Measurements from ENCODE around the gene PPP1R13B.

Gene PPP1R13B

DNA sequence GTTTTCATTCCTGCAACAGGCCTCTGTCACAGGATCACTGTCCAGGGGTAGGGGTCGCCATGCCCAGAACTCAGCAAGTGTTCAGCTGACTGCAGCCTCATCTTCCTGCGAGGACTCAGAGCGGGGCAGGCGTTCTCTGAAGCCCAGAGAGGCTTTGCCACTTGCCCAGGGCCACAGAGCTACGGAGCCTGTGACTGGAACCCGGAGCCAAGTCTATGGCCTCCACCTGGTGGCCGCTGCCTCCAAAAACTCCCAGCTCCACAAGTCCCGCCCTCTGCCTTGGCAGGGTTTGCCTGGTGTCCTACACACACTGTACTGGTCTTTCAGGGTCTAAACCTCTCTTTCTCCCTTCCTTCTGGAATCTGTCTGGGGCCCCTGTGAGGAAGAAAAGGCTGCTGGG is 8.7 kb upstream of the PPP1R13B start:
- H3K4me1 ChIP-seq: peaks cover 17% of the 10 kb centered on the region
- DNase-seq: no peak

GRCh38 chr14:103855734-103856095 is 8.3 kb upstream of the PPP1R13B start:
- Histone ChIP-seq H3K4me3 (ENCODE audit: low read depth, low read length) (no peak overlapping the region; the same call in 1 of the 2 replicates), H3K4me1 (peaks cover 17% of the 10 kb centered on the region), H3K27me3 (no peaks in the 10 kb centered on the region), H3K9me3 (no peaks in the 10 kb centered on the region), H3K36me3 (no peaks in the 10 kb centered on the region)
- no peak for TF ChIP-seq CTCF (IDR thresholded peaks at IDR 0.05; ENCODE audit: low read depth, low read length)
- no peak for DNase-seq

More for the DNA sequence above, 8.7 kb upstream of the PPP1R13B start:
- no peak for TF ChIP-seq CTCF (IDR thresholded peaks at IDR 0.05; ENCODE audit: low read depth, low read length)
- Histone ChIP-seq H3K27me3 (no peaks in the 10 kb centered on the region), H3K9me3 (no peaks in the 10 kb centered on the region), H3K4me3 (ENCODE audit: low read depth, low read length) (no peak overlapping the region), H3K36me3 (no peaks in the 10 kb centered on the region)

- Histone ChIP-seq H3K4me1 (peaks cover 17% of the 10 kb centered on the region), H3K36me3 (no peaks in the 10 kb centered on the region), H3K4me3 (ENCODE audit: low read depth, low read length) (no peak overlapping the region), H3K9me3 (no peaks in the 10 kb centered on the region), H3K27me3 (no peaks in the 10 kb centered on the region)
- DNase-seq: peak; percentile 84
- peak; percentile 27 for TF ChIP-seq CTCF (IDR thresholded peaks at IDR 0.05; ENCODE audit: low read depth, low read length)
Observed at GRCh38 chr14:103854822-103855733, 7.7 kb upstream of the PPP1R13B start.

- H3K36me3 ChIP-seq: no peaks in the 10 kb centered on the region
- H3K9me3 ChIP-seq: no peaks in the 10 kb centered on the region
- peaks cover 17% of the 10 kb centered on the region for H3K4me1 ChIP-seq
- no peak overlapping the region for H3K4me3 ChIP-seq (ENCODE audit: low read depth, low read length)
- no peaks in the 10 kb centered on the region for H3K27me3 ChIP-seq
- DNase-seq: no peak
- TF ChIP-seq CTCF (IDR thresholded peaks at IDR 0.05; ENCODE audit: low read depth, low read length): no peak
Observed at GRCh38 chr14:103854017-103854808, 6.8 kb upstream of the PPP1R13B start.

- DNase-seq: no peak
- no peak for TF ChIP-seq CTCF (IDR thresholded peaks at IDR 0.05; ENCODE audit: low read depth, low read length)
Observed at GRCh38 chr14:103849151-103849886, 1.9 kb upstream of the PPP1R13B start.

More at GRCh38 chr14:103849151-103849886, 1.9 kb upstream of the PPP1R13B start:
- Histone ChIP-seq H3K4me3 (ENCODE audit: low read depth, low read length) (no peak overlapping the region), H3K36me3 (peaks cover 1% of the 10 kb centered on the region), H3K4me1 (0 out of 2 replicates have a peak, but pooled peaks cover 4% of the 10 kb centered on the region), H3K9me3 (no peaks in the 10 kb centered on the region), H3K27me3 (no peaks in the 10 kb centered on the region)

Measured in BE2C (cell line).